Stimulated activated naive B cell treated with anti-CD40 and anti-IgM and Interleukin-4, amounts not matched to agents 10 μg/mL and 1 μg/mL and 100 μg/mL, for 72 hours (primary cell): Measurements from ENCODE around the gene VWA3B.
A peak's percentile ranks its signal among the peaks of the same experiment; 100 is the strongest.

Source experiments
- ATAC-seq, 2 donors: fragments of 150-1000 bp; cut with Tn5 transposase; replicated peaks; 2 replicates each; pipeline ENCODE4 v1.10.0; 2021; ENCODE audit warnings: moderate library complexity in 1 of 2
- DNase-seq: peaks from one replicate; pipeline ENCODE4 v3.0.0; 2021
- H3K27ac Mint-ChIP-seq: one replicate; pipeline ENCODE4 v1.8.0; 2022; ENCODE audit warnings: mild to moderate bottlenecking, mixed read lengths
- H3K27me3 Mint-ChIP-seq, 2 donors: one replicate each; pipeline ENCODE4 v1.8.0; 2022; ENCODE audit warnings: mixed read lengths in 2 of 2
- H3K36me3 Mint-ChIP-seq, 2 donors: one replicate each; pipeline ENCODE4 v1.8.0; 2022; ENCODE audit warnings: mixed read lengths in 2 of 2, mild to moderate bottlenecking in 1 of 2
- H3K4me1 Mint-ChIP-seq, 2 donors: one replicate each; pipeline ENCODE4 v1.8.0; 2022; ENCODE audit warnings: mixed read lengths in 2 of 2, mild to moderate bottlenecking in 1 of 2
- H3K4me3 Mint-ChIP-seq, 2 donors: one replicate each; pipeline ENCODE4 v1.8.0; 2022; ENCODE audit warnings: mild to moderate bottlenecking in 2 of 2, mixed read lengths in 2 of 2, moderate library complexity in 1 of 2
- H3K9me3 Mint-ChIP-seq, 2 donors: one replicate each; pipeline ENCODE4 v1.8.0; 2022; ENCODE audit warnings: mixed read lengths in 2 of 2, mild to moderate bottlenecking in 1 of 2

The VWA3B gene

DNA sequence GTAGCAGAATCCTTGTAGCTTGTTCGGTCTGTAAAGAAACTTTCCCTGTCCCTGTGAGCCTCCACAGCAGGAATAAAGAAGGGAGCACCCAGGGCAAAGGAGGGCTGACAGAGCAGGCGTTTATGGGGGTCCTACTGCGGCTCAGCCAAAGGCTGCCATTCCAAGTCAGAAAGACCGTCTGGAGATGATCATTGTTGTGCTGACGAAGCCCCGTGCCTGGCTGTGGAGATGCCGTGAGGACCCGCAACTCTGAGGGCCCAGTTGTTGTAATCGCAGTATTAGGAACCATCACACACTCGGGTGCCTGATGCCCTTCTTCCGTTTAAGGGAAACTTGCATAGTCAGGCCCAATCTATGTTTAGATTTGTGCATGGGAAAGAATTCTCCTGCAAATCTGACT is 16.9 kb upstream of the VWA3B start:
- no peak overlapping the region for H3K27ac Mint-ChIP-seq
- H3K27me3 Mint-ChIP-seq: peaks cover 0 to 4% of the 10 kb centered on the region in 2 donors
- H3K9me3 Mint-ChIP-seq: peaks cover 2 to 3% of the 10 kb centered on the region in 2 donors
- no peak overlapping the region for H3K4me3 Mint-ChIP-seq
- no peaks in the 10 kb centered on the region for H3K36me3 Mint-ChIP-seq
- no peak for ATAC-seq
- DNase-seq: no peak
- no peaks in the 10 kb centered on the region for H3K4me1 Mint-ChIP-seq

GRCh38 chr2:98072442-98072841 is 14.5 kb upstream of the VWA3B start:
- Mint-ChIP-seq H3K36me3 (no peaks in the 10 kb centered on the region), H3K4me3 (no peak overlapping the region), H3K4me1 (no peaks in the 10 kb centered on the region), H3K27me3 (no peaks in the 10 kb centered on the region), H3K9me3 (peaks cover 2 to 3% of the 10 kb centered on the region in 2 donors), H3K27ac (no peak overlapping the region)
- DNase-seq: no peak
- no peak for ATAC-seq

GRCh38 chr2:98078701-98079100 is 8.3 kb upstream of the VWA3B start:
- Mint-ChIP-seq H3K36me3 (peaks cover 0 to 13% of the 10 kb centered on the region in 2 donors), H3K4me1 (peaks cover 27 to 34% of the 10 kb centered on the region in 2 donors), H3K27ac (no peak overlapping the region), H3K27me3 (peaks cover 0 to 5% of the 10 kb centered on the region in 2 donors), H3K9me3 (peaks cover 3 to 7% of the 10 kb centered on the region in 2 donors), H3K4me3 (no peak overlapping the region)
- ATAC-seq (no peak), DNase-seq (no peak)

GRCh38 chr2:98084151-98084868 is 2.7 kb upstream of the VWA3B start:
- H3K36me3 Mint-ChIP-seq: peaks cover 0 to 10% of the 10 kb centered on the region in 2 donors
- ATAC-seq: no peak
- DNase-seq: no peak
- H3K4me1 Mint-ChIP-seq: peaks cover 55 to 74% of the 10 kb centered on the region in 2 donors
- peaks cover 8 to 9% of the 10 kb centered on the region in 2 donors for H3K27me3 Mint-ChIP-seq
- no peak overlapping the region for H3K27ac Mint-ChIP-seq
- no peaks in the 10 kb centered on the region for H3K9me3 Mint-ChIP-seq
- H3K4me3 Mint-ChIP-seq: no peak overlapping the region

DNA sequence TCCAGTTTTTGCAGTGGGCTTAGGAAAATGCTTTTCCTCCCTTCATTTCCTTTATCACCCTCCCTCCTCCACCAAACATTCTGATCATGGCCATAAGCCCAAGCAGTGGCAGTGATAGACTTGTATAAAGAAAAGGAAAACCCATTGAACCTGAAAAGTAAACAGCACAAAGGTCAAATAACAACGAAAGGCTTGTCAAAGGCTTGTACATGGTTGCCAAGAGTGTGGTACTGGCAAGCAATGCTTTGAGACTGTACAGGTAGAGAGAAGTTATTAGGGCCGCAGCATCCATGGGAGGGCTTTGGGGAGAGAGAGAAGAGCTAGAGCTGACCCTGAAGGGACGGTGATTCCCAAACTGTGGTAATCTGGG is 2.1 kb upstream of the VWA3B start:
- Mint-ChIP-seq H3K27me3 (peaks cover 8 to 9% of the 10 kb centered on the region in 2 donors), H3K4me3 (no peak overlapping the region), H3K36me3 (peaks cover 0 to 10% of the 10 kb centered on the region in 2 donors), H3K9me3 (no peaks in the 10 kb centered on the region), H3K27ac (no peak overlapping the region), H3K4me1 (peaks cover 54 to 79% of the 10 kb centered on the region in 2 donors)
- DNase-seq: no peak
- ATAC-seq: no peak

- H3K27ac Mint-ChIP-seq: no peak overlapping the region
Measured at GRCh38 chr2:98085649-98086048, 1.3 kb upstream of the VWA3B start.

GRCh38 chr2:98087447-98088020 is 567 bp downstream of the VWA3B start:
- Mint-ChIP-seq H3K27me3 (peaks cover 8 to 9% of the 10 kb centered on the region in 2 donors), H3K36me3 (peaks cover 0 to 6% of the 10 kb centered on the region in 2 donors), H3K9me3 (no peaks in the 10 kb centered on the region), H3K4me1 (peaks cover 41 to 73% of the 10 kb centered on the region in 2 donors), H3K27ac (peak overlapping the region; percentile 79), H3K4me3 (peak overlapping the region; percentile 83 to 91)
- ATAC-seq (no peak), DNase-seq (no peak)

More at GRCh38 chr2:98085649-98086048, 1.3 kb upstream of the VWA3B start:
- DNase-seq (no peak), ATAC-seq (no peak)
- Mint-ChIP-seq H3K9me3 (no peaks in the 10 kb centered on the region), H3K4me1 (peaks cover 47 to 78% of the 10 kb centered on the region in 2 donors), H3K27me3 (peaks cover 8 to 9% of the 10 kb centered on the region in 2 donors), H3K36me3 (peaks cover 0 to 6% of the 10 kb centered on the region in 2 donors), H3K4me3 (peak overlapping the region; percentile 18 to 25)

- H3K4me1 Mint-ChIP-seq: peaks cover 38 to 69% of the 10 kb centered on the region in 2 donors
- ATAC-seq (peak; percentile 57 to 61), DNase-seq (peak; percentile 43)
- H3K27me3 Mint-ChIP-seq: peaks cover 5 to 8% of the 10 kb centered on the region in 2 donors
- H3K36me3 Mint-ChIP-seq: peaks cover 0 to 2% of the 10 kb centered on the region in 2 donors
- peak overlapping the region; percentile 83 to 91 for H3K4me3 Mint-ChIP-seq
- peak overlapping the region; percentile 48 for H3K27ac Mint-ChIP-seq
- no peaks in the 10 kb centered on the region for H3K9me3 Mint-ChIP-seq
Measured at GRCh38 chr2:98088261-98088660, 1.3 kb downstream of the VWA3B start.

DNA sequence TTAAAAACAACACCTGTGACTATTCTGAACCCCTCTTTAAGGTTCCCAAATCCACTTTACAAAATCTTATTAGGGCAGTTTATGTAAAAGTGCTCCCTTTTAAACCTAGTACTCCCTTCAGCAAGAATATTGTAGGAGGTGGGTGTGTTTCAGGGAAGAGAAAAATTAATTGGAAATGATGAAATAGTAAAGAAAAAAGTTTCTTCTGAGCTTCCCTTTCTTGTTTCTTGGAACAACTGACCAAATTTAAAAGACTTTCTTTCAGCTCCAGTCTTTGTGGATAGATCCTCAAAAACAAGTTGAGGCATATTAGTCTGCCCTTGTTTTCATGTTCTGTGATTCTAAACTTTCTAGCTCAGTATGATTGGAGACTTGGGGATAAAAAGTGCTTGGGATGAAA is 3.0 kb downstream of the VWA3B start:
- Mint-ChIP-seq H3K9me3 (peaks cover 3 to 4% of the 10 kb centered on the region in 2 donors), H3K36me3 (no peaks in the 10 kb centered on the region), H3K27me3 (peaks cover 2 to 3% of the 10 kb centered on the region in 2 donors), H3K27ac (no peak overlapping the region), H3K4me1 (peaks cover 34 to 61% of the 10 kb centered on the region in 2 donors), H3K4me3 (no peak overlapping the region)
- ATAC-seq: no peak
- no peak for DNase-seq

- no peak overlapping the region for H3K4me3 Mint-ChIP-seq
- no peaks in the 10 kb centered on the region for H3K27me3 Mint-ChIP-seq
- H3K4me1 Mint-ChIP-seq: peaks cover 29 to 52% of the 10 kb centered on the region in 2 donors
- DNase-seq (no peak), ATAC-seq (no peak)
- peaks cover 6 to 12% of the 10 kb centered on the region in 2 donors for H3K9me3 Mint-ChIP-seq
- peaks cover 0 to 2% of the 10 kb centered on the region in 2 donors for H3K36me3 Mint-ChIP-seq
- H3K27ac Mint-ChIP-seq: no peak overlapping the region
Measured at GRCh38 chr2:98090951-98091350, 4.0 kb downstream of the VWA3B start.

- H3K27me3 Mint-ChIP-seq: no peaks in the 10 kb centered on the region
- peaks cover 24 to 44% of the 10 kb centered on the region in 2 donors for H3K4me1 Mint-ChIP-seq
- DNase-seq: no peak
- H3K4me3 Mint-ChIP-seq: no peak overlapping the region
- H3K9me3 Mint-ChIP-seq: peaks cover 7 to 13% of the 10 kb centered on the region in 2 donors
- H3K36me3 Mint-ChIP-seq: peaks cover 3% of the 10 kb centered on the region in 2 donors
- H3K27ac Mint-ChIP-seq: no peak overlapping the region
- no peak for ATAC-seq
Measured at GRCh38 chr2:98091738-98092137, 4.8 kb downstream of the VWA3B start.

GRCh38 chr2:98093146-98093545 is 6.2 kb downstream of the VWA3B start:
- peaks cover 11 to 18% of the 10 kb centered on the region in 2 donors for H3K9me3 Mint-ChIP-seq
- ATAC-seq (no peak), DNase-seq (no peak)
- no peaks in the 10 kb centered on the region for H3K27me3 Mint-ChIP-seq
- H3K4me3 Mint-ChIP-seq: no peak overlapping the region
- H3K36me3 Mint-ChIP-seq: peaks cover 3% of the 10 kb centered on the region in 2 donors
- H3K27ac Mint-ChIP-seq: no peak overlapping the region
- H3K4me1 Mint-ChIP-seq: peaks cover 15 to 30% of the 10 kb centered on the region in 2 donors

DNA sequence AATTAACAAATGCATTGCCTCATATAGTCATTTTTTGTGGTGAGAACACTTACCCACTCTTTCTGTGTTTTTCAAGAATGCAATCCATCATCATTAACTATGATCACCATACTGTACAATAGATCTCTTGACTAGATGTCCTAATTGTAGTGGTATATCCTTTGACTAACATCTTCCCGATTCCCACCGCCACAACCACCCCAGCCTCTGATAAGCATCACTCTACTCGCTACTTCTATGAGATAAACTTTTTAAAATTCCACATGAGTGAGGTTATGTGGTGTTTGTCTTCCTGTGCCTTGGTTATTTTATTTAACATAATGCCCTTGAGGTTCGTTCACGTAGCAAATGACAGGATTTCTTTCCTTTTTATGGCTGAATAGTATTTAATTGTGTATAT is 6.6 kb downstream of the VWA3B start:
- ATAC-seq (no peak), DNase-seq (no peak)
- Mint-ChIP-seq H3K4me3 (no peak overlapping the region), H3K36me3 (peaks cover 3% of the 10 kb centered on the region in 2 donors), H3K9me3 (peaks cover 14 to 18% of the 10 kb centered on the region in 2 donors), H3K27ac (no peak overlapping the region), H3K4me1 (peaks cover 11 to 26% of the 10 kb centered on the region in 2 donors), H3K27me3 (no peaks in the 10 kb centered on the region)

DNA sequence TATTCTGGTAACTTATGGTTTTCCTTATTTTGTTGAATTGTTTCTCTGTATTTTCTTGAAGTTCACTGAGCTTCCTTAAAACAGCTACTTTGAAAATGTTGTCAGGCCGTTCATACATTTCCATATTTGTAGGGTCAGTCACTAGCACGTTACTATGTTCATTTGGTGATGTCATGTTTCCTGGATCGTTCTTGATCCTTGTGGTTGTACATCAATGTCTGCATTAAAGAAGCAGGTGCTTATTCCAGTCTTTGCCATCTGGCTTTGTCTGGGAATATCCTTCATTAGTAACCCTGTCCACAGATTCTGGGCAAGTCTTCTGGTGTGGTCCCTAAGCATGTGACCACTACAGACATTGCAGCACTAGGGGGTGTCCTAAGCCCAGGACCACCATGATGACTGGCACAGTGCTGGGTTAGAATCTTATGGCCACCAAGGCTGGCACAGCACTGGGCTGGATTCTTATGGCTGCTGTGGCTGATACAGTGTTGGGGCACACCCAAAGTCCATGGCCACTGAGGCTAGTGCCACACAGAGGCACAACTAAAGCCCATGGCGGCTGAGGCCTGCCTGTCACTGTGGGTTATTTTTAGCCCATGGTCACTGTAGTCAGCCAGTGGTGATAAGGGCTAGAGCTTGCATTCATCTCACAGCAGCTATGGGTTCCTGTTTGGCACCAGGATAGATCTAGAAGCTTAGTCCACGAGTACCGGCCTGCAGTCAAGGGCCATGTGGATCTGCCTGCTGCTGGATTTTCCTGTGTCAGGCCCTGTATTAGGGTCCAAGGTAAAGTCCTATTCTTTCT is 13.2 kb downstream of the VWA3B start:
- peaks cover 13 to 15% of the 10 kb centered on the region in 2 donors for H3K9me3 Mint-ChIP-seq
- DNase-seq (no peak), ATAC-seq (no peak)
- peaks cover 3% of the 10 kb centered on the region in 2 donors for H3K36me3 Mint-ChIP-seq
- no peaks in the 10 kb centered on the region for H3K27me3 Mint-ChIP-seq
- H3K4me3 Mint-ChIP-seq: no peak overlapping the region
- no peaks in the 10 kb centered on the region for H3K4me1 Mint-ChIP-seq
- no peak overlapping the region for H3K27ac Mint-ChIP-seq
